BLaER1 treated with 17β-estradiol and CSF1 and Interleukin-3, amounts not matched to agents 10 nM and 100 nM (cell line): Measurements from ENCODE around the gene SYNPO2.
"Not testable (repeated sequence)": the region's sequence is repeated elsewhere in the genome, so short reads cannot be mapped to it uniquely, and the experiment has no call there.

Source experiments
- H3K27ac ChIP-seq, 11 experiments: shearing (Covaris generic); formaldehyde crosslinking; 2 replicates each; pipeline ENCODE4 v1.8.1; 2022
- H3K27me3 ChIP-seq, 11 experiments: shearing (Covaris generic); formaldehyde crosslinking; 2 replicates each; pipeline ENCODE4 v1.8.1; 2022
- H3K36me3 ChIP-seq, 11 experiments: shearing (Covaris generic); formaldehyde crosslinking; 2 replicates each; pipeline ENCODE4 v1.8.1; 2022
- H3K4me1 ChIP-seq, 10 experiments: shearing (Covaris generic); formaldehyde crosslinking; 2 replicates each; pipeline ENCODE4 v1.8.1; 2022
- H3K4me2 ChIP-seq, 11 experiments: shearing (Covaris generic); formaldehyde crosslinking; 2 replicates each; pipeline ENCODE4 v1.8.1; 2022
- H3K4me3 ChIP-seq, 10 experiments: shearing (Covaris generic); formaldehyde crosslinking; 2 replicates each; pipeline ENCODE4 v1.8.1; 2022
- H3K9ac ChIP-seq, 11 experiments: shearing (Covaris generic); formaldehyde crosslinking; 2 replicates each; pipeline ENCODE4 v1.8.1; 2022
- H3K9me3 ChIP-seq, 11 experiments: shearing (Covaris generic); formaldehyde crosslinking; replicated peaks in 1 of 11; 2 replicates each; pipeline ENCODE4 v1.8.1; 2022
- H4K20me1 ChIP-seq, 11 experiments: shearing (Covaris generic); formaldehyde crosslinking; 2 replicates each; pipeline ENCODE4 v1.8.1; 2022
- Cebpa-rat ChIP-seq, 11 experiments: shearing (Covaris generic); IDR thresholded peaks; 2 replicates each; pipeline ENCODE4 v1.8.1; 2022

Gene SYNPO2

DNA sequence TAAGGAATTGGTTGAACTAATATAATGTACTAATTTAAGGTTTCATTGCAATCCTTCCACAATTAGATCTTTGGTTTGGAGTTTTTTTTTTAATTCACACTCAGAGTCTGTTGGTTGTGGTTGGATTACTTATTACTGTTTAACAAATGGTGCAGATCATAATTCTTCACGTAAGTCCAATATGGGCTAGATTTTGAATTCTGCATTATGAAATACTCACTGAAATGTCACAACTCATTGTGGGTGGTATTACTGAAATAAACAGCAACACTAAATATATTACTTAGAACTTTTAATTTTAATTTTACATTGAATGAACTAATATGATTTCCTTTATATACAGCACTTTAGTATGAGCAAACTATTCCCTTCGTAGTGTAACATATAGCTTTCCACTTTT lies 152.7 kb downstream of the SYNPO2 start:
- TF ChIP-seq Cebpa-rat (IDR thresholded peaks at IDR 0.05), result no peak
- H3K36me3 ChIP-seq, result no peaks in the 10 kb centered on the region
- H4K20me1 ChIP-seq, result no peaks in the 10 kb centered on the region
- no peaks in the 10 kb centered on the region for H3K27me3 ChIP-seq
- peak overlapping the region in 7 of 11 experiments; percentile 18 to 79 (median 29); a peak in 10 of 22 replicates for H3K4me2 ChIP-seq
- no peak overlapping the region for H3K4me3 ChIP-seq
- H3K9ac ChIP-seq, result 0 out of 22 replicates have a peak overlapping the region, but pooled peaks of 1 of the 11 experiments have one; percentile 31
- H3K27ac ChIP-seq, result no peak overlapping the region
- H3K9me3 ChIP-seq, result no peaks in the 10 kb centered on the region
- H3K4me1 ChIP-seq, result peaks cover 3 to 57% (median 11%) of the 10 kb centered on the region in 10 experiments; a peak in 15 of 20 replicates

DNA sequence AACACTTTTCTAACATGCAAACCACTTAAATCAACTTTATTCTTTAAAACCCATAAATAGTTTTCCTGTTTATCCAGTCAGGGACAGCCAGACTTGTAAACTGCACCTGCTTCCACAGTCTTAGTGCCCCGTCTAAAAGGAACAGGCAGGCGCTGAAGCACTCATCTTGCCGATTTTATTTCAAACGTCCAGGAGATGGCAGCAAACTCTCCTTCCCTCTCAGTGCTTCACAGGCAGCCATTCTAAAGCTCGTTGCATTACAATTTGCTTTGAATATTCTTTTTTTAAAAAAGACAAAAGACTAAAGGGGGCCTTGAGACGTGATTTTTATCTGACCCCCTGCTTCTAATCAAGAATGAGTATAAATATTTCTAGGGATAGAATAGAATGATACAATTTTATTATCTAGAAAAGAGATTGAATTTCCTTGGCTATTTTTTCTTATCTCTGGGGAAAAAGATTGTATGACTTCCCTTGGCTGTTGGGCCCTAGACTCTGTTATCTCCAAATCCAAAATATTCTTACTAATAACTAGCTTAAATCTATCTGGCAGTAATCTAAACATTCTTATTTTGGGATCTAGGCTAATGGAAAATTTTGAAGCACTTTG lies 153.4 kb downstream of the SYNPO2 start:
- TF ChIP-seq Cebpa-rat (IDR thresholded peaks at IDR 0.05), result no peak
- H4K20me1 ChIP-seq, result no peaks in the 10 kb centered on the region
- H3K9me3 ChIP-seq, result no peaks in the 10 kb centered on the region
- H3K36me3 ChIP-seq, result no peaks in the 10 kb centered on the region
- no peak overlapping the region for H3K4me3 ChIP-seq
- no peak overlapping the region for H3K27ac ChIP-seq
- peaks cover 4 to 58% (median 12%) of the 10 kb centered on the region in 10 experiments; a peak in 15 of 20 replicates for H3K4me1 ChIP-seq
- peak overlapping the region in 6 of 11 experiments; percentile 22 to 79 (median 30); a peak in 9 of 22 replicates for H3K4me2 ChIP-seq
- H3K9ac ChIP-seq, result no peak overlapping the region
- no peaks in the 10 kb centered on the region for H3K27me3 ChIP-seq

DNA sequence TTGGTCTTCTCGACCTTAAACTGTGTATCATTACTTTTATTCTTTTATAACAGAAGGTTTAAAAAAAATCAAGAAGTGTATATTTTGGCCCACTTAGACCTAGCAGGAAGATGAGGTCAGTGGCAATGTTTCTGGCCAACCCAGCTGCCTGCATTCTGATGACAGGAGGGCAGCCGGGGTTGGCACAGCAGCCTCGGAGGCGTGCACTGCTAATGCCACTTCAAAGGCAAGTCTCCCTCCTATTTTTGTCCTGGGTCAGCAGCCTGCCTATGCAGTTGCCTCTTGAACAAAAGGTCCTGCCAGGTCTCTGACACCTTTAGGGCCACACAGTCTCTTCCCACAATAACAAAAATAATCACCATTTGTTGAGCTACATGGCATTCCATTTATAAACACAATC lies 157.6 kb downstream of the SYNPO2 start:
- Histone ChIP-seq H3K4me3 (no peak overlapping the region), H3K4me2 (peak overlapping the region in 10 of 11 experiments; percentile 4 to 40 (median 29); a peak in 15 of 22 replicates)

DNA sequence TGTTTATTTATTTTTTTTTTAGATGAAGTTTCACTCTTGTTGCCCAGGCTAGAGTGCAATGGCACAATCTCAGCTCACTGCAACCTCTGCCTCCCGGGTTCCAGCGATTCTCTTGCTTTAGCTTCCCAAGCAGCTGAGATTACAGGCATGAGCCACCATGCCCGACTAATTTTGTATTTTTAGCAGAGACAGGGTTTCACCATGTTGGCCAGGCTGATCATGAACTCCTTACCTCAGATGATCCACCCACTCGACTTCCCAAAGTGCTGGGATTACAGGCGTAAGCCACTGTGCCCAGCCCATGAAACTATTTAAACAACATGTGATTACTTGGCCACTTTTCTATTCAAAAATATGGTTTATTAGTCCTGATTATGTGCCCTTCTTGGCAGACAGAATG lies 158.4 kb downstream of the SYNPO2 start:
- not testable (repeated sequence) for H3K27ac ChIP-seq, H3K9me3 ChIP-seq, H3K27me3 ChIP-seq, H3K9ac ChIP-seq, H3K36me3 ChIP-seq, H3K4me3 ChIP-seq, H4K20me1 ChIP-seq
- Histone ChIP-seq H3K4me2 (0 out of 22 replicates have a peak overlapping the region, but pooled peaks of 1 of the 11 experiments have one; percentile 12), H3K4me1 (peaks cover 0 to 15% (median 7%) of the 10 kb centered on the region in 10 experiments; a peak in 12 of 20 replicates)

More for the DNA sequence above, 157.6 kb downstream of the SYNPO2 start:
- TF ChIP-seq Cebpa-rat (IDR thresholded peaks at IDR 0.05), result no peak
- H3K9ac ChIP-seq, result no peak overlapping the region
- peaks cover 0 to 22% (median 10%) of the 10 kb centered on the region in 10 experiments; a peak in 13 of 20 replicates for H3K4me1 ChIP-seq
- no peaks in the 10 kb centered on the region for H3K9me3 ChIP-seq
- H3K36me3 ChIP-seq, result no peaks in the 10 kb centered on the region
- H3K27me3 ChIP-seq, result no peaks in the 10 kb centered on the region
- no peak overlapping the region for H3K27ac ChIP-seq
- no peaks in the 10 kb centered on the region for H4K20me1 ChIP-seq

DNA sequence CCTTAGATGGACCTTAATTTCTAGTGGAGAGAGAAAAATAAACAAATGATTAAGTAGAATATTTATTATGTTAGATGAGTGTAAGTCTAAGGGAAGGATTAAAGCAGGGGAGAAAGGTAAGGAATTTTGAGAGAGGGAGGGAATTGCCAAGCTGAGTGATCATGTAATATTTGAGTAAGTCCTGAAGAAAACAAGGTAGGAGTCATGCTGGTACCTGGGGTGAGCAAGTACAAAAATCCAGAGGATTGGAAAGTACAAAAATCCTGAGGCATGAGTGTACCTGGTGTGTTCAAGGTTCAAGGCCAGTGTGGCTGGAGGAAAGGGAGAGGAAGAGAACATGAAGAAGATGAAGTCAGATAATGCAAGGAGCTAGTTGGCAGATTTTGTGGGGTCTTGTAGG lies 159.8 kb downstream of the SYNPO2 start:
- no peak overlapping the region for H3K4me3 ChIP-seq
- TF ChIP-seq Cebpa-rat (IDR thresholded peaks at IDR 0.05), result no peak
- H3K27me3 ChIP-seq, result no peaks in the 10 kb centered on the region
- no peak overlapping the region for H3K27ac ChIP-seq
- H3K36me3 ChIP-seq, result no peaks in the 10 kb centered on the region
- no peak overlapping the region for H3K4me2 ChIP-seq
- H3K4me1 ChIP-seq, result peaks cover 0 to 8% (median 7%) of the 10 kb centered on the region in 10 experiments; a peak in 11 of 20 replicates
- no peak overlapping the region for H3K9ac ChIP-seq
- no peaks in the 10 kb centered on the region for H4K20me1 ChIP-seq
- H3K9me3 ChIP-seq, result no peaks in the 10 kb centered on the region

DNA sequence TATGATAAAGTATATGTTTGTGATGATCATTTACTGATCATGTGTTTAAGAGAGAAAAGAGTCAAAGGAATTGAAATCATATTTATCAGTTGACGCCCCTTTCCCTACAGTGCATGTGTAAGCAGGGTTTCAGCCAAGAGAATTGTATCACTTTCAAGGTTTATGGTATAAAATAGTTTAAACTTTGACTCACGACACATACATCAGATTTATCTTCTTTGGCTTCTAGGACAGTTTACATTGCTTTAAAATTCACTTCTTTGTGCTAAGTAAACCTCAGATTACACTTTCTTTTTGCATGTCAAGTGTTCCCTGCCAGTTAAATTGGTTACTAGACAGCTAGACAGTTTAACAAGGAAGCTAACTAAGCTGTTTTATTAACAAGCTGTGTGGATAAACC lies 160.7 kb downstream of the SYNPO2 start:
- H3K4me2 ChIP-seq, result no peak overlapping the region
- H4K20me1 ChIP-seq, result no peaks in the 10 kb centered on the region
- no peak overlapping the region for H3K9ac ChIP-seq
- no peak overlapping the region for H3K4me3 ChIP-seq
- H3K27me3 ChIP-seq, result no peaks in the 10 kb centered on the region
- no peaks in the 10 kb centered on the region for H3K36me3 ChIP-seq
- no peak overlapping the region for H3K27ac ChIP-seq
- H3K9me3 ChIP-seq, result no peaks in the 10 kb centered on the region
- no peak for TF ChIP-seq Cebpa-rat (IDR thresholded peaks at IDR 0.05)
- peaks cover 0 to 8% (median 7%) of the 10 kb centered on the region in 10 experiments; a peak in 11 of 20 replicates for H3K4me1 ChIP-seq

DNA sequence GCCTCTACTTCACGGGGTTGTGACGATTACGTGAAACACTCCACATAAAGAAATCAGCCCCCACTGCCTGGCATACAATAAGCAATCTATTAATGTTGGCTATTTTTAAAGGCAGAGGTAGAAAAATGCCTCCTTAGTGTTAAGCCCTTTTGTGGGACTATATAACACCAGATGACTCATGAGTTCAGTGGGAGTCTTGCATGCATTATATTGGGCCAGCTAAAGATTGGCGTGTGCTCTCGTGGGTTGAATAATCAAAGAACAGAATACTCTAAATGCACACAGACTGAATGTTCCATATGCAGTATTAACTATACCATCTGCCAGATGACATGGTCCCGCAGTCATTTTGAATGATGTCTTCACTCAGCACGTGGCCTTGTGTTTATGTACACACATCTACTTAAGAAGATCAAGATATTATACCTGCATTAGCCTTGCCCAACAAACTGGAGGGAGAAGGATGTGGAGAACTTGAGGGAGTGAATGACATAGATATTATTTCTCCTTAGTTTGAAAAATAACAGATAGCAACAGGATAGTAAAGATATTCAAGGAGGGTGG lies 162.0 kb downstream of the SYNPO2 start:
- H3K4me3 ChIP-seq, result no peak overlapping the region
- no peaks in the 10 kb centered on the region for H3K36me3 ChIP-seq
- peaks cover 0 to 8% (median 7%) of the 10 kb centered on the region in 10 experiments; a peak in 11 of 20 replicates for H3K4me1 ChIP-seq
- no peak overlapping the region for H3K9ac ChIP-seq
- H3K4me2 ChIP-seq, result no peak overlapping the region
- no peaks in the 10 kb centered on the region for H3K27me3 ChIP-seq
- H3K27ac ChIP-seq, result no peak overlapping the region
- TF ChIP-seq Cebpa-rat (IDR thresholded peaks at IDR 0.05), result no peak
- no peaks in the 10 kb centered on the region for H4K20me1 ChIP-seq
- H3K9me3 ChIP-seq, result no peaks in the 10 kb centered on the region

DNA sequence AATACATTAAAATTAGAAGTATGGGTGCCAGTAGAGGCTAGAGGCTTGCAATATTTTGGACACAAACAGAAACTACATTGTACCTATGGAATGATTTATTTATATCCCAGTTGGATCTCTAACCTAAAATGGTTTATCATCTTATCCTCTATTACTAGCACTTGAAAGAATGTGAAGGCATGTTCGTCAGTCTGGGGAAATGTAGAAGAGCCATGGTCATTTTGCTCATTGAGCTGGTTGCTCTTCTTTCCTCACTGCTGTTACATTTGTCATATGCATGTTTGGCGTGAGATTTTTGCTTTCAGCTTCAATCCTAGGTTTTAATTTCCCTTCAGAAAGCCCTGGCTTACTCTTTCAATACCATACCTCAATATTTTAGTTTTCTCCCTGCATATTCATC lies 164.6 kb downstream of the SYNPO2 start:
- H3K27me3 ChIP-seq, result no peaks in the 10 kb centered on the region
- H3K4me2 ChIP-seq, result no peak overlapping the region
- H3K9ac ChIP-seq, result no peak overlapping the region
- H4K20me1 ChIP-seq, result no peaks in the 10 kb centered on the region
- no peak overlapping the region for H3K27ac ChIP-seq
- no peak overlapping the region for H3K4me3 ChIP-seq
- TF ChIP-seq Cebpa-rat (IDR thresholded peaks at IDR 0.05), result no peak
- no peaks in the 10 kb centered on the region for H3K9me3 ChIP-seq
- no peaks in the 10 kb centered on the region for H3K4me1 ChIP-seq
- no peaks in the 10 kb centered on the region for H3K36me3 ChIP-seq

DNA sequence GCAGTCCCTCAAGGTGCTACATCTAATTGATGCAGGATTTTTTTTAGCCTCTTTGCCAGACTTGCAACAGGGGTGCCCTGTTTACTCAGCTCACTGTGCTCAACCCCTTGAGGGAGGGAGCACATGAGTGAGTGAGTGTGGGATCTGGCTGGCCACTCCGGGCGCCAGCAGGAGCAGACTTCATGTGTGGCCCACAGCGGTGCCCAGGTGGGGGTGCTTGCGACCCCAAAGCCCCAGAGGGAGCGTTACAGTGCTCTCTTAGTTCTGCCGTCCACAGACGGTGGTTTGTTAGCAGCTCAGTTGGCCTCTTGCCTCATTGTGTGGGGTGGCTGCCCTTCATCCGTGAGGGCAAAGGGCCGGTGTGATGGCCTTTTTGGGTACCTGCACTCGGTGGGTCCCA lies 165.3 kb downstream of the SYNPO2 start:
- H3K9ac ChIP-seq, result no peak overlapping the region
- no peak overlapping the region for H3K4me3 ChIP-seq
- no peaks in the 10 kb centered on the region for H3K9me3 ChIP-seq
- H3K36me3 ChIP-seq, result no peaks in the 10 kb centered on the region
- H3K4me1 ChIP-seq, result no peaks in the 10 kb centered on the region
- no peaks in the 10 kb centered on the region for H3K27me3 ChIP-seq
- no peak for TF ChIP-seq Cebpa-rat (IDR thresholded peaks at IDR 0.05)
- no peaks in the 10 kb centered on the region for H4K20me1 ChIP-seq
- no peak overlapping the region for H3K27ac ChIP-seq
- H3K4me2 ChIP-seq, result no peak overlapping the region

DNA sequence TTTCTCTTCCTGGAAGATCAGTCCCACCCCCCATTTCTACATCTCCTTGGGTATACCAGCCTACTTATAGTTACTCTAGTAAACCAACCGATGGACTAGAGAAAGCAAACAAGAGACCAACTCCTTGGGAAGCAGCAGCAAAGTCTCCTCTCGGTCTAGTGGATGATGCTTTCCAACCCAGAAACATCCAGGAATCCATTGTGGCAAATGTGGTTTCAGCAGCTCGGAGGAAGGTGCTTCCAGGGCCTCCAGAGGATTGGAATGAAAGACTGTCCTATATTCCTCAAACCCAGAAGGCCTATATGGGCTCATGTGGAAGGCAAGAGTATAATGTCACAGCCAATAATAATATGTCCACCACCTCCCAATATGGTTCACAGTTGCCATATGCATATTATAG lies 168.8 kb downstream of the SYNPO2 start:
- H3K27ac ChIP-seq, result no peak overlapping the region

More for the DNA sequence above, 168.8 kb downstream of the SYNPO2 start:
- TF ChIP-seq Cebpa-rat (IDR thresholded peaks at IDR 0.05), result no peak
- Histone ChIP-seq H4K20me1 (no peaks in the 10 kb centered on the region), H3K4me1 (no peaks in the 10 kb centered on the region), H3K4me3 (no peak overlapping the region), H3K9me3 (no peaks in the 10 kb centered on the region), H3K9ac (no peak overlapping the region), H3K36me3 (no peaks in the 10 kb centered on the region), H3K27me3 (no peaks in the 10 kb centered on the region), H3K4me2 (no peak overlapping the region)
